ENCODE results near the gene IRGQ. TPM values are rescaled to one million over a fixed set of nuclear protein-coding genes. Genes with fewer than 3 reads are reported as not detected.

IRGQ gene
- total and polyA plus RNA-seq, 2 experiments from 2014 or later = 5.7 to 19.9 TPM

GRCh38 chr19:43628646-43629326 lies 32.9 kb upstream of the IRGQ start:
- H3K4me3 ChIP-seq = no peak overlapping the region
- H3K36me3 ChIP-seq (ENCODE audit: low read depth) = no peaks in the 10 kb centered on the region
- H3K4me2 ChIP-seq (ENCODE audit: unreplicated experiment) = no peak overlapping the region
- H3K9ac ChIP-seq = no peak overlapping the region
- no peaks in the 10 kb centered on the region for H3K9me3 ChIP-seq (ENCODE audit: low read depth)
- H3K4me1 ChIP-seq (ENCODE audit: insufficient read depth) = no peaks in the 10 kb centered on the region
- no peak for DNase-seq
- no peak for TF ChIP-seq EZH2phosphoT487 (IDR thresholded peaks at IDR 0.05; ENCODE audit: insufficient read depth, low read depth)
- TF ChIP-seq EZH2 (IDR thresholded peaks at IDR 0.05; ENCODE audit: insufficient read depth, poor library complexity, severe bottlenecking) = no peak
- in situ Hi-C loops (cut with MboI) = no loop called here
- H4K20me1 ChIP-seq (ENCODE audit: insufficient read depth) = no peaks in the 10 kb centered on the region
- H3K27ac ChIP-seq = no peak overlapping the region
- no peak overlapping the region for H2AFZ ChIP-seq
- WGBS, 2 experiments (ENCODE audit: low coverage in 1 of 2, low lambda C conversion rate in 2 of 2, missing lambda C conversion rate in 2 of 2) = 58 to 64% methylated on average over 3 of the region's 3 CpGs
- no peaks in the 10 kb centered on the region for H3K79me2 ChIP-seq (ENCODE audit: insufficient read depth)
- H3F3A ChIP-seq (ENCODE audit: insufficient read depth) = no peaks in the 10 kb centered on the region
- 0 out of 2 replicates have a peak, but pooled peaks cover 7% of the 10 kb centered on the region for H3K27me3 ChIP-seq (replicated peaks; ENCODE audit: insufficient read depth)
- no peaks in the 10 kb centered on the region for H3K9me2 ChIP-seq (ENCODE audit: insufficient read depth)

- 39 to 41% methylated on average over 17 of the region's 17 CpGs for WGBS, 2 experiments (ENCODE audit: low coverage in 1 of 2, low lambda C conversion rate in 2 of 2, missing lambda C conversion rate in 2 of 2)
- Histone ChIP-seq H3K79me2 (ENCODE audit: insufficient read depth) (no peaks in the 10 kb centered on the region), H3K9me3 (ENCODE audit: low read depth) (no peaks in the 10 kb centered on the region), H3F3A (ENCODE audit: insufficient read depth) (no peaks in the 10 kb centered on the region), H2AFZ (no peak overlapping the region), H3K9me2 (ENCODE audit: insufficient read depth) (no peaks in the 10 kb centered on the region), H3K27ac (no peak overlapping the region), H3K27me3 (replicated peaks; ENCODE audit: insufficient read depth) (0 out of 2 replicates have a peak, but pooled peaks cover 4% of the 10 kb centered on the region), H3K9ac (no peak overlapping the region), H3K4me3 (no peak overlapping the region), H3K36me3 (ENCODE audit: low read depth) (no peaks in the 10 kb centered on the region), H3K4me1 (ENCODE audit: insufficient read depth) (no peaks in the 10 kb centered on the region), H3K4me2 (ENCODE audit: unreplicated experiment) (no peak overlapping the region), H4K20me1 (ENCODE audit: insufficient read depth) (no peaks in the 10 kb centered on the region)
- DNase-seq = no peak
- TF ChIP-seq EZH2phosphoT487 (IDR thresholded peaks at IDR 0.05; ENCODE audit: insufficient read depth, low read depth) (no peak), EZH2 (IDR thresholded peaks at IDR 0.05; ENCODE audit: insufficient read depth, poor library complexity, severe bottlenecking) (no peak)
- in situ Hi-C loops (cut with MboI) = no loop called here
These were observed 30.9 kb upstream of the IRGQ start for GRCh38 chr19:43626838-43627237.

GRCh38 chr19:43625918-43626579 lies 30.1 kb upstream of the IRGQ start:
- Histone ChIP-seq H3K36me3 (ENCODE audit: low read depth) (no peaks in the 10 kb centered on the region), H3K9me3 (ENCODE audit: low read depth) (no peaks in the 10 kb centered on the region), H2AFZ (no peak overlapping the region), H3K9ac (no peak overlapping the region), H4K20me1 (ENCODE audit: insufficient read depth) (no peaks in the 10 kb centered on the region), H3K4me2 (ENCODE audit: unreplicated experiment) (no peak overlapping the region), H3K27ac (no peak overlapping the region), H3K9me2 (ENCODE audit: insufficient read depth) (no peaks in the 10 kb centered on the region), H3K4me1 (ENCODE audit: insufficient read depth) (no peaks in the 10 kb centered on the region), H3F3A (ENCODE audit: insufficient read depth) (no peaks in the 10 kb centered on the region), H3K4me3 (no peak overlapping the region), H3K27me3 (replicated peaks; ENCODE audit: insufficient read depth) (0 out of 2 replicates have a peak, but pooled peaks cover 4% of the 10 kb centered on the region), H3K79me2 (ENCODE audit: insufficient read depth) (no peaks in the 10 kb centered on the region; the same call in 1 of the 2 replicates)
- TF ChIP-seq EZH2 (IDR thresholded peaks at IDR 0.05; ENCODE audit: insufficient read depth, poor library complexity, severe bottlenecking) (no peak), EZH2phosphoT487 (IDR thresholded peaks at IDR 0.05; ENCODE audit: insufficient read depth, low read depth) (no peak)
- peak; percentile 32 for DNase-seq
- in situ Hi-C loops (cut with MboI) = no loop called here
- WGBS, 2 experiments (ENCODE audit: low coverage in 1 of 2, low lambda C conversion rate in 2 of 2, missing lambda C conversion rate in 2 of 2) = 67 to 77% methylated on average over 28 to 32 of the region's 32 CpGs

- Histone ChIP-seq H3K79me2 (ENCODE audit: insufficient read depth) (peaks cover 10% of the 10 kb centered on the region; the same call in 1 of the 2 replicates), H3K4me3 (no peak overlapping the region), H4K20me1 (ENCODE audit: insufficient read depth) (no peaks in the 10 kb centered on the region), H3K4me1 (ENCODE audit: insufficient read depth) (peaks cover 4% of the 10 kb centered on the region; the same call in 1 of the 2 replicates), H3K9me3 (ENCODE audit: low read depth) (no peaks in the 10 kb centered on the region), H2AFZ (no peak overlapping the region), H3K4me2 (ENCODE audit: unreplicated experiment) (no peak overlapping the region), H3K9ac (no peak overlapping the region), H3K36me3 (ENCODE audit: low read depth) (no peaks in the 10 kb centered on the region), H3K9me2 (ENCODE audit: insufficient read depth) (no peaks in the 10 kb centered on the region), H3K27ac (no peak overlapping the region), H3K27me3 (replicated peaks; ENCODE audit: insufficient read depth) (0 out of 2 replicates have a peak, but pooled peaks cover 4% of the 10 kb centered on the region), H3F3A (ENCODE audit: insufficient read depth) (peaks cover 4% of the 10 kb centered on the region; the same call in 1 of the 2 replicates)
- WGBS, 2 experiments (ENCODE audit: low coverage in 1 of 2, low lambda C conversion rate in 2 of 2, missing lambda C conversion rate in 2 of 2) = 16% methylated on average over 26 to 30 of the region's 30 CpGs
- in situ Hi-C loops (cut with MboI) = no loop called here
- peak; percentile 70 for DNase-seq
- no peak for TF ChIP-seq EZH2phosphoT487 (IDR thresholded peaks at IDR 0.05; ENCODE audit: insufficient read depth, low read depth)
- TF ChIP-seq EZH2 (IDR thresholded peaks at IDR 0.05; ENCODE audit: insufficient read depth, poor library complexity, severe bottlenecking) = no peak
These were observed 29.0 kb upstream of the IRGQ start for GRCh38 chr19:43624933-43625332.

Measured in GM23248 (cell line).